Tibial artery (tissue), 4 donors: ENCODE data around the gene KHK.

Experiments
- DNase-seq, 2 donors: peaks; one replicate each; pipeline ENCODE4 v3.0.0-alpha.2; 2019
- H3K27ac ChIP-seq, 2 donors: fragments of 200-600 bp; sonication (generic) in 1 of 2; 1 replicate in 1 of 2; 2 replicates in 1 of 2; pipeline ENCODE4 v1.5.1; 2018 to 2019; ENCODE audit warnings: mild to moderate bottlenecking in 1 of 2
- H3K27me3 ChIP-seq, 2 donors: fragments of 200-600 bp; sonication (generic) in 1 of 2; one replicate each; pipeline versions ENCODE4 v1.5.1 to v1.6.0; 2016 to 2019
- H3K36me3 ChIP-seq, 3 donors: fragments of 200-600 bp; sonication (generic) in 2 of 3; one replicate each; pipeline ENCODE4 v1.5.1; 2016 to 2019; ENCODE audit warnings: mild to moderate bottlenecking in 2 of 3
- H3K4me1 ChIP-seq, 4 donors: fragments of 200-600 bp; sonication (generic) in 2 of 4; 1 replicate in 3 of 4; 2 replicates in 1 of 4; pipeline ENCODE4 v1.5.1; 2016 to 2019
- H3K4me3 ChIP-seq, 2 donors: fragments of 200-600 bp; sonication (generic) in 1 of 2; 1 replicate in 1 of 2; 2 replicates in 1 of 2; pipeline ENCODE4 v1.5.1; 2018 to 2019; ENCODE audit warnings: mild to moderate bottlenecking in 2 of 2
- H3K9me3 ChIP-seq, 3 donors: fragments of 200-600 bp; sonication (generic) in 1 of 3; one replicate each; pipeline ENCODE4 v1.5.1; 2016 to 2019
- CTCF ChIP-seq, 2 experiments: fragments of 200-600 bp in 1 of 2; fragments of 450-650 bp in 1 of 2; IDR thresholded peaks; one replicate each; pipeline ENCODE4 v1.5.1; 2017 to 2019; ENCODE audit warnings: antibody characterized with exemption in 2 of 2, mild to moderate bottlenecking in 1 of 2, moderate library complexity in 1 of 2
- intact Hi-C: fragments of 100-400 bp; cut with DNase I; formaldehyde crosslinking; loops from one replicate; pipeline ENCODE4 v1.15.0; 2023; ENCODE audit warnings: low total_unique reads

Gene KHK

GRCh38 chr2:27097341-27097740 is 10.8 kb downstream of the KHK start:
- intact Hi-C loops, result loop anchor here (5.0 kb wide), 1 partner anchor 95 kb away; no protein-coding TSS in a partner anchor
- peaks cover 0 to 29% (median 0%) of the 10 kb centered on the region in 3 donors for H3K36me3 ChIP-seq
- no peak for DNase-seq

GRCh38 chr2:27099334-27099955 is 12.9 kb downstream of the KHK start:
- no peak overlapping the region for H3K27ac ChIP-seq
- no peak for DNase-seq
- H3K27me3 ChIP-seq, result peaks cover 0 to 9% of the 10 kb centered on the region in 2 donors
- peaks cover 0 to 8% (median 4%) of the 10 kb centered on the region in 4 donors for H3K4me1 ChIP-seq
- no peak for TF ChIP-seq CTCF (IDR thresholded peaks at IDR 0.05)
- H3K4me3 ChIP-seq, result no peak overlapping the region
- intact Hi-C loops, result loop anchor here (2.0 to 5.0 kb wide), 2 partner anchors 93 to 181 kb away; no protein-coding TSS in a partner anchor
- peaks cover 0 to 18% (median 0%) of the 10 kb centered on the region in 3 donors for H3K36me3 ChIP-seq
- H3K9me3 ChIP-seq, result no peaks in the 10 kb centered on the region

More at GRCh38 chr2:27097341-27097740, 10.8 kb downstream of the KHK start:
- no peak overlapping the region for H3K27ac ChIP-seq
- TF ChIP-seq CTCF (IDR thresholded peaks at IDR 0.05), result no peak
- peaks cover 0 to 3% of the 10 kb centered on the region in 2 donors for H3K27me3 ChIP-seq
- no peaks in the 10 kb centered on the region for H3K9me3 ChIP-seq
- peaks cover 0 to 8% (median 4%) of the 10 kb centered on the region in 4 donors for H3K4me1 ChIP-seq
- no peak overlapping the region for H3K4me3 ChIP-seq

- Histone ChIP-seq H3K27me3 (peaks cover 0 to 14% of the 10 kb centered on the region in 2 donors), H3K27ac (no peak overlapping the region), H3K9me3 (no peaks in the 10 kb centered on the region), H3K4me1 (peaks cover 0 to 8% (median 4%) of the 10 kb centered on the region in 4 donors), H3K36me3 (peaks cover 0 to 13% (median 0%) of the 10 kb centered on the region in 3 donors), H3K4me3 (no peak overlapping the region)
- no peak for DNase-seq
- intact Hi-C loops, result no loop called here
- no peak for TF ChIP-seq CTCF (IDR thresholded peaks at IDR 0.05)
Measured at GRCh38 chr2:27100036-27100435, 13.5 kb downstream of the KHK start.

GRCh38 chr2:27102329-27102728 is 15.8 kb downstream of the KHK start:
- no peak for TF ChIP-seq CTCF (IDR thresholded peaks at IDR 0.05)
- Histone ChIP-seq H3K36me3 (peaks cover 0 to 13% (median 0%) of the 10 kb centered on the region in 3 donors), H3K9me3 (no peaks in the 10 kb centered on the region), H3K27me3 (peaks cover 0 to 25% of the 10 kb centered on the region in 2 donors), H3K27ac (no peak overlapping the region), H3K4me1 (no peaks in the 10 kb centered on the region), H3K4me3 (no peak overlapping the region)
- DNase-seq, result no peak
- intact Hi-C loops, result no loop called here

- intact Hi-C loops, result no loop called here
- DNase-seq, result no peak
- no peak for TF ChIP-seq CTCF (IDR thresholded peaks at IDR 0.05)
Measured at GRCh38 chr2:27105981-27106380, 19.4 kb downstream of the KHK start.

More at GRCh38 chr2:27105981-27106380, 19.4 kb downstream of the KHK start:
- Histone ChIP-seq H3K9me3 (no peaks in the 10 kb centered on the region), H3K4me3 (no peak overlapping the region), H3K27me3 (peaks cover 0 to 28% of the 10 kb centered on the region in 2 donors), H3K36me3 (no peaks in the 10 kb centered on the region), H3K4me1 (no peaks in the 10 kb centered on the region), H3K27ac (no peak overlapping the region)
